ELR (cell line): ENCODE measurements around the gene ADGRA3.

Source experiments
- DNase-seq: peaks from one replicate; pipeline ENCODE4 v3.0.0-alpha.2; 2015; ENCODE audit warnings: low read depth

The ADGRA3 gene, protein sequence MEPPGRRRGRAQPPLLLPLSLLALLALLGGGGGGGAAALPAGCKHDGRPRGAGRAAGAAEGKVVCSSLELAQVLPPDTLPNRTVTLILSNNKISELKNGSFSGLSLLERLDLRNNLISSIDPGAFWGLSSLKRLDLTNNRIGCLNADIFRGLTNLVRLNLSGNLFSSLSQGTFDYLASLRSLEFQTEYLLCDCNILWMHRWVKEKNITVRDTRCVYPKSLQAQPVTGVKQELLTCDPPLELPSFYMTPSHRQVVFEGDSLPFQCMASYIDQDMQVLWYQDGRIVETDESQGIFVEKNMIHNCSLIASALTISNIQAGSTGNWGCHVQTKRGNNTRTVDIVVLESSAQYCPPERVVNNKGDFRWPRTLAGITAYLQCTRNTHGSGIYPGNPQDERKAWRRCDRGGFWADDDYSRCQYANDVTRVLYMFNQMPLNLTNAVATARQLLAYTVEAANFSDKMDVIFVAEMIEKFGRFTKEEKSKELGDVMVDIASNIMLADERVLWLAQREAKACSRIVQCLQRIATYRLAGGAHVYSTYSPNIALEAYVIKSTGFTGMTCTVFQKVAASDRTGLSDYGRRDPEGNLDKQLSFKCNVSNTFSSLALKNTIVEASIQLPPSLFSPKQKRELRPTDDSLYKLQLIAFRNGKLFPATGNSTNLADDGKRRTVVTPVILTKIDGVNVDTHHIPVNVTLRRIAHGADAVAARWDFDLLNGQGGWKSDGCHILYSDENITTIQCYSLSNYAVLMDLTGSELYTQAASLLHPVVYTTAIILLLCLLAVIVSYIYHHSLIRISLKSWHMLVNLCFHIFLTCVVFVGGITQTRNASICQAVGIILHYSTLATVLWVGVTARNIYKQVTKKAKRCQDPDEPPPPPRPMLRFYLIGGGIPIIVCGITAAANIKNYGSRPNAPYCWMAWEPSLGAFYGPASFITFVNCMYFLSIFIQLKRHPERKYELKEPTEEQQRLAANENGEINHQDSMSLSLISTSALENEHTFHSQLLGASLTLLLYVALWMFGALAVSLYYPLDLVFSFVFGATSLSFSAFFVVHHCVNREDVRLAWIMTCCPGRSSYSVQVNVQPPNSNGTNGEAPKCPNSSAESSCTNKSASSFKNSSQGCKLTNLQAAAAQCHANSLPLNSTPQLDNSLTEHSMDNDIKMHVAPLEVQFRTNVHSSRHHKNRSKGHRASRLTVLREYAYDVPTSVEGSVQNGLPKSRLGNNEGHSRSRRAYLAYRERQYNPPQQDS (N-terminal part only)

DNA sequence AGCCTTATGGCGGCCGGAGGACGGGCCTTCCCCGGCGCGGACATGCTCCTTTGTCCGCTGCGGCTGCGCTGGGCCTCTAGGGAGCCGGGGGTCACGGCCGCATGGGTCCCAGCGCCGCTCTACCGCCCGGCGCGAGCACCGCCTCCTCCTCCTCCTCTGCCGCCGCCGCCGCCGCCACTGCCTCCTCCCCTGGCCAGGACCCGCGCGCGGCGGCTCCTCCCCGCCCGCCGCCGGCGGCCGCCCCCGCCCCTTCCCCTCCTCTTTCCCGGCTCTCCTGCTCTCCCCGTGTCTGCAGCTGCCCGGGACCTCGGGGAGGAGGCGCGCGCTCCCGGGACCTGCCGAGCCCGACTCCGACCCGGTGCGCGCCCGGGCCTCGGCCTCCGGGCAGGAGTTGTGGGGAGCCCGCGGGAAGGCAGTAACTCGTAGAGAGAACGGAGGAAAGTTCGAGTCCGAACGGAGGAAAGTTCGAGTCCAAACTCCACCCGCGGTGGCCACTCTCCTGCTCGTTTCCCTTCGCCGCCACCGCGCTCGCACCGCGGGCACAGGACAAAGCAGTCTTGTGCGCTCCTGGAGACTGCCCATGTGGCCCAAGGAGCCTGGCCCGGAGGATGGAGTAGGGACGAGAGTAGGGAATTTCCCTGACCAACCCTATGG lies at the start of gene ADGRA3:
Gene ADGRA3, minus strand, starts transcription at position 179 of the 654 bp plus-strand sequence. CDS start 282 bp downstream, outside the sequence.
- DNase-seq: peak; percentile 72

DNA sequence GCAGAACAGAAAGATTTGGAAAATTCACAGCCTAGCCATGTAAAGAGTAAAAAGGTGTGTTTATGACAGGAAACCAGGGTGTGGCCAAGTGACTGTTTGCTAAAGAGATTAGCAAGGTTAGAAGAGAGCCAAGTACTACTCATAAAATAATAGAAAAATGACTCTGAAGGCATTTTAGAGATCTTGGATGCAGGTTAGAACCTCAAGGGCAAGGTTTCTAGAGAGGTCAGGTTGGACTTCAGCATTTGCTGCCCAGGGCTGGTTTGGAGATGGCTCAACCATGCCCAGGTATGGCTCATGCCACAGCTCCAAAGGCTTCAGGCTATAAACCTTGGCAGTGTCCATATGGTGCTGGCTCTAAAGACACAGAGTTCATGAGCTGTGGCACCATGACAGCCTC lies 40.6 kb upstream of the ADGRA3 start:
- DNase-seq: no peak

GRCh38 chr4:22554670-22555069 lies 38.8 kb upstream of the ADGRA3 start:
- DNase-seq: no peak

DNA sequence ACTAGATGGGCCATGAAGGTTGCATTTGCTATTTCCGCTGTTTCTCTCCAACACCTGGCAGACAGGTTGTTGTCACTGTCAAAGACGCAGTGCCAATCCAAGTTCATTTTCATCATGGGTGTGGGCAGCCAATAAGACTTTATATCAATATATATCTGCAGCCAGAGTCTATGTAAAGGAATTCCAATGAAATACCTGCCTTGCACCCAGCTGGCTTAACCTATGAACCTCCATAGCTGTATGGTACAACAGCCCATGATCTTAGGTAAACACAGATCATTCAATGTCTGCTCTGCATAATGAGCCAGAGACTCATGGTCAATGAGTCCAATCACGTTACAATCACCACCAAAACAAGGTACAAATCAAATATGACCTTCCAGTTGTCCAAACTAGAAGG lies 37.7 kb upstream of the ADGRA3 start:
- no peak for DNase-seq

DNA sequence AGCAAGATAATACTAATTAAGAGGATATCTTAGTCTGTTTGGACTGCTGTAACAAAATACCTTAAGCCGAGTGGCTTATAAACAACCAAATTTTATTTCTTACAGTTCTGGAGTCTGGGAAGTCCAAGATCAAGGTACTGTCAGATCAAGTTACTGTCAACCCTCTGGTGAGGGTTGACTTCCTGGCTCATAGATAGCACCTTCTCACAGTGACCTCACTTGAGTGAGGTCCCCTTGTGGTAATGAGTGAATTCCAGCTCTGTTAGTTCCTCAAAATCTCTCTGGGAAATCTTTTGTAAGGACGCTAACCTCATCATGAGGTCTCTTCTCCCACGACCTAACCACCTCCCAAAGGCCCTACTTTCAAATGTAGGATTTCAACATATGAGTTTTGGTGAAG lies 36.9 kb upstream of the ADGRA3 start:
- DNase-seq: peak; percentile 15

DNA sequence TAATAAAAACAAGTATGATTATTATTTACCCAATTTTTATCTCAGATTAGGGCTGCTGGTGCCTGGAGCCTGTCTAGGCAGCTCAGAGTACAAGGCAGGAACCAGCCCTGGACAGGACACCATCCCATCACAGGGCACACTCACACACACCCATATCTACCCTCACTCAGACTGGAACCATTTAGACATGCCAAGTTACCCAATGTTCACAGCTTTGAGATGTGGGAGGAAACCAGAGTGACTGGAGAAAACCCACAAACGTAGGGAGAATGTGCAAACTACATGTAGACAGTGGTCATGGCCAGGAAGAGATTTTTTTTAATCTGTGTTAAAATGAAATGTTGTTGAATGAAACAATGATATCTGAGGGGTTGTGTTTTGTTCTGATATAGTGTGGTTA lies 35.7 kb upstream of the ADGRA3 start:
- DNase-seq: no peak

DNA sequence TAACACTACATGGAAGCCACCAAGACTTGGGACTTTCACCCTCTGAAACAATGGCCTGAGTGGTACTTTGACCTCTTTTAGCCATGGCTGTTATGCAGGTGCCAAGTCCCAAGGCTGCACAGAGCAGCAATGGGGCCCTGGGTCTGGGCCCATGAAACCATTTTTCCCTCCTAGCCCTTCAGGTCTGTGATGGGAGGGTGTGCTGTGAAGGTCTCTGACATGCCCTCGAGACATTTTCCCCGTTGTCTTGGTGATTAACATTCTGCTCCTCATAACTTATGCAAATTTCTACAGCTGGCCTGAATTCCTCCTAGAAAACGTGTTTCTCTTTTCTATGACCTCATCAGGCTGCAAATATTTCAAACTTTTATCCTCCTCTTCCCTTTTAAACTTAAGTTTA lies 30.4 kb upstream of the ADGRA3 start:
- DNase-seq: no peak

GRCh38 chr4:22539251-22539650 lies 23.4 kb upstream of the ADGRA3 start:
- DNase-seq: no peak

DNA sequence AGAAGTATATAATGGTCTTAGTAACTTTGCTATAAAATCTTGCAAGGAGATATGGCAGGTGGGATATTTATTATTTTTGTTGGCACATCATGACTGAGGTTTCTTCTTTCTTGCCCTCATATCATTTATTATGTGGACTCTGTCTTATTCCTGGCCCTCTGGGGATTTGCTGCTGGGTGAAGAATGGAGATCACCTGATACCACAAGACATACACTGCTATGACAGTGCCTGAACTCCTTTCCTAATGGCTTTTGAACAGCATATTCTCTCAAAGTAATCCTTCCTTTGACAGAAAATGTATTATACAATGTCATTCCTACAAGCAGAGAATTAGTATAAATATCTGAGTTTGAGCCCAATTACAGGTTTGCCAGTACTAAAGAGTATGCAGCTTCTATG lies 22.0 kb upstream of the ADGRA3 start:
- no peak for DNase-seq

- no peak for DNase-seq
Observed at GRCh38 chr4:22534374-22534773, 18.5 kb upstream of the ADGRA3 start.

DNA sequence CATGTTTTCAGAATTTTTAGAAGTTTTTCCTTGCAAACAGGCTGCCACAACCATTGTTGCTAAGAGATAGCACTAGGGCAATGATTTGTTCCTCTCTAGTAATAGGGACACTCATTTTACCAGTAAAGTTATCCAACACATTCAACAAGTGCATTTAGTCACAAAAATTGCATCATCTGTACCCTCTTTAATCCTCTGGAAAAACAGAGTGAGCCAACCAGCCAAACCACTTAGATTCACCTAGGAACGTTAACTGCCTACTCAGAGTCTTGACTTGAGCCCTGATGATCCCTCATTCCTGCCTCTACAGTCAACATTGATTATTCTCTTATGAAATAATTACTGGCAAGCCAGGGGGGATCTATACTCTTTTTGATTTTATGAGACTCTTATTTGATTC lies 17.0 kb upstream of the ADGRA3 start:
- DNase-seq: no peak

DNA sequence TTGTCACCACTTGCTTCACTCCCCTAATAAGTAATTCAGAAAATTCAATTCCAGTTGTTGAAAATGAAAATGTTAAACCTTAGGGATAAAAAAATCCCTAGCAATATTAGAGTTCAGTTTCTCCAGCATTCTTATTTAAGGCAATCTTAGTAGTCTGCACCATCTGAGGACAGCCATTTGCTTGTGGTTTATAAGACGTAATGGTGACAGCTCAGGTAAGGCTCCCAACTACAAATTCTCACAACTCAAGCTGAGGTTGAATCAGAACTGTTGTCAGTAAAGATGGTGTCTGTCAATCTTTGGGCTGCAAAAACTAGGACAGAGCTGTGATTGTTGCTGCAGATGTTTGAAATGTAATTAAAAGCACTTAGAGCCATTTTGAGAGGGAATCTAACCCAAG lies 16.3 kb upstream of the ADGRA3 start:
- no peak for DNase-seq

GRCh38 chr4:22531311-22532019 lies 15.6 kb upstream of the ADGRA3 start:
- DNase-seq: no peak

- no peak for DNase-seq
Observed at GRCh38 chr4:22524895-22525294, 9.0 kb upstream of the ADGRA3 start.

DNA sequence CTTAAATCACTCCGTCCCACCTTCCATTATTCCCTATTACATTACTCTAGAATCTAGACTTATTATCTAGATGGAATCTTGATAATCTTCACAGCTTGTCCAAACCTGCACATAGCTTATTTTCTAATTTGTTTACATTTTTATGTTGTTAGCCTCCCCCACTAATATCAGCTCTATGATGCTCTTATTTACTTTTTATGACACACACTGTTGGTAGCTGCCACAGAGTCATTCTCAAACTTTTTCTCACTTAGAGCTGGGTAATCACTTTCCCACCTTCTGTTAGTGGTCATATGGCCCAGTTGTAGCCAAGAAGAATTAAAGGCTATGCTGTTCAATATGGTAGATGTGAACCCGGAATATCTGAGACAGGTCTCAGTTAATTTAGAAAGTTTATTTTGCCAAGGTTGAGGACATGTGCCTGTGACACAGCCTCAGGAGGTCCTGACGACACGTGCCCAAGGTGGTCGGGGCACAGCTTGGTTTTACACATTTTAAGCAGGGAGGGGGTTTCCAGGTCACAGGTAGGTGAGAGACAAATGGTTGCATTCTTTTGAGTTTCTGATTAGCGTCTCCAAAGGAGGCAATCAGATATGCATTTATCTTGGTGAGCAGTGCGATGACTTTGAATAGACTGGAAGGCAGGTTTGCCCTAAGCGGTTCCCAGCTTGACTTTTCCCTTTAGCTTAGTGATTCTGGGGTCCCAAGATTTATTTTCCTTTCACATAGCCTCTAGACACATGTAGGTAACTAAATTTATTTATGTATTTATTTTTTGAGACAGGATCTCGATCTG lies 7.0 kb upstream of the ADGRA3 start:
- DNase-seq: no peak

GRCh38 chr4:22522206-22522605 lies 6.3 kb upstream of the ADGRA3 start:
- no peak for DNase-seq

DNA sequence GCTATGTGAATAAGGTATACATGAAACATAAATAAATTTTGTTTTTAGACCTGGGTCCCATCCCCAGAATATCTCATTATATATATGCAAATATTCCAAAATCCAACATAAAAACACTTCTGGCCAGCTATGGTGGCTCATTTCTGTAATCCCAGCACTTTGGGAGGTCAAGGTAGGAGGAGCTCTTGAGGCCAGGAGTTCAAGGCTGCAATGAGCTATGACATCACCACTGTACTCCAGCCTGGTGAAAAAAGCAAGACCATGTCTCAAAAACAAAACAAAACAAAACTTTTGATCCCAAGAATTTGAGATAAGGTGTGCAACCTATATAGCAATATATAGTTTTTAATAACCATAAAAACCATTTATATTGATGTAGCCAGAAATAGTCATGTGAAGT lies 5.4 kb upstream of the ADGRA3 start:
- no peak for DNase-seq

DNA sequence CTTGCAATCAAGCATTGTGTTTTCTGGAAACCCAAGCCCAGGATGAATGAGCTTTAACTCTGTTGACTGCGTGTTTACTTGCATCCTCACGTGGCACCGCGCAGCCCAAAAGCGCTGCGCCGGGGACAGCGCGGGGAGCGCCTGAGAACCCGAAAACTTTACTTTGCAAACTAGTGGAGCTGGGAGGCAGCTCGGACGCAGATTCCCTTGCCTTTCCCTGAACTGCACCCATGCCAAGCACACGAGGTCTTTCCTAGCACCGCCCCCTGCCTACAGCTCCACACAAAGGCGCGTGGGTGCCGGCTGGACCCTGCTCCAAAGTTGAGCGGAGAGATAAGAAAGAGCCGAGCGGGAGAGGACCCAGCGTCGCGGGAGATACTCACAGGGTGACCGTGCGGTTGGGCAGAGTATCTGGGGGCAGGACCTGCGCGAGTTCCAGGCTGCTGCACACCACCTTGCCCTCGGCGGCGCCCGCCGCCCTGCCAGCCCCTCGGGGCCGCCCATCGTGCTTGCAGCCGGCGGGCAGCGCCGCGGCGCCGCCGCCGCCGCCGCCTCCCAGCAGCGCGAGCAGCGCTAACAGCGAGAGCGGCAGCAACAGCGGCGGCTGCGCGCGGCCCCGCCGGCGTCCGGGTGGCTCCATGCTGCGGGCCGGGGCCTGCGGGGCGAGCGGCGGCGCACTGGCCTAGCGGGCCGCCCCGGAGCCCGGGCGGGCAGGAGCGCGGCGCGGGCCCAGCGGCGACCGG lies 550 bp downstream of the ADGRA3 start:
- DNase-seq: peak; percentile 77

- DNase-seq: no peak
Observed at GRCh38 chr4:22514481-22514880, 1.4 kb downstream of the ADGRA3 start.

- DNase-seq: peak; percentile 88
Observed at GRCh38 chr4:22514001-22514400, 1.9 kb downstream of the ADGRA3 start.
